VCaP (cell line): ENCODE data around the gene ROBO1.

Experiments used
- H3K27ac ChIP-seq: fragments of 450-650 bp; 2 replicates; pipeline ENCODE4 v1.5.1; 2017
- CTCF ChIP-seq: fragments of 450-650 bp; conservative IDR thresholded peaks from 2 replicates; pipeline ENCODE4 v1.5.1; 2017; ENCODE audit warnings: mild to moderate bottlenecking, moderate library complexity

Gene ROBO1

GRCh38 chr3:79491029-79491641, 276.7 kb downstream of the ROBO1 start:
- no peak overlapping the region for H3K27ac ChIP-seq
- TF ChIP-seq CTCF: no peak

- TF ChIP-seq CTCF: peak; percentile 14; the same call in 1 of the 2 replicates
Observed at GRCh38 chr3:79490165-79491028, 277.4 kb downstream of the ROBO1 start.

GRCh38 chr3:79488407-79488806, 279.4 kb downstream of the ROBO1 start:
- H3K27ac ChIP-seq: no peak overlapping the region
- no peak for TF ChIP-seq CTCF

More at GRCh38 chr3:79490165-79491028, 277.4 kb downstream of the ROBO1 start:
- no peak overlapping the region for H3K27ac ChIP-seq

- H3K27ac ChIP-seq: no peak overlapping the region
- TF ChIP-seq CTCF: no peak
Observed at GRCh38 chr3:79480746-79481145, 287.1 kb downstream of the ROBO1 start.

- no peak for TF ChIP-seq CTCF
- H3K27ac ChIP-seq: no peak overlapping the region
Observed at GRCh38 chr3:79478620-79479019, 289.2 kb downstream of the ROBO1 start.

- H3K27ac ChIP-seq: no peak overlapping the region
- no peak for TF ChIP-seq CTCF
Observed at GRCh38 chr3:79477242-79477641, 290.6 kb downstream of the ROBO1 start.

GRCh38 chr3:79473993-79474392, 293.8 kb downstream of the ROBO1 start:
- no peak for TF ChIP-seq CTCF
- H3K27ac ChIP-seq: no peak overlapping the region
